GM19467 (cell line): ENCODE measurements around the gene RAB34.

Experiments
- ATAC-seq: cut with Tn5 transposase; IDR thresholded peaks from one replicate; pipeline ENCODE4 v1.9.1; 2021; ENCODE audit warnings: mild to moderate bottlenecking, moderate library complexity; ENCODE audit not compliant: unreplicated experiment

The RAB34 gene

DNA sequence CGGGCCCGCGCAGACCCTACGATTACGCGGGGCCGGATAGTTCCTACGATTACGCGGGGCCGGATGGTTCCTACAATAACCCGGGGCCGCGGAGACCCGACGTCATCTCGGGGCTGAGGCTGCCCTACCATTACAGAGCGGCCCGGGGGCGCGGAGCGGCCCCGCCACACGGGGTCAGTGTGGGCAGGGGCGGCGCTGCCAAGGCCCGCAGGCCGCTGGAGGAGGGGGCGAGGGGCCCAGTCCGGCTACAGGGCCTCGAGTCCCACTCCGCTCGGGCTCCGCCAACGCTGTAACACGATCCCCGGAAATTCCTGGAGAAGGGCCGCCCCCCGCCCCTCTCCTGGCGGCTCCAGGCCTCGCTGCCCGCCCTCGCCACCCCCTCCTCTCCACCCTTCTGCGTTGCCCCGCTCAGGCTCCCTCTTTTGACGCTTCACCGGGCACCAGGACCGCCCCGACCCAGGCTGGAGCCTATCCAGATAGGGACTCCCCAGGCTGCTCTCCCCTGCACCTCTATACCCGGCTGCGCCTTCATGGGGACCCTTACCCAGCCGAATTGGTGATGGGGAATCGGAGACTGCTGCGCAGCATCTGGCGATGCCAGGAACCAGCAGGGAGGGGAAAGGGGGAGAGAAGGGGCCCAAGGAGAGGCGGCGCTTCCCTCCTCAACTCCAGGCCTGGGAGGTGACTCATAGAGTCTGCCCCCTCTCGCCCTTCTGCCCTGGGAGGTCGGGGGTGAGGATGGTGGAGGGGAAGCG, at the start of gene RAB34:
Gene RAB34 (minus strand): TSS at position 291 of the 755 bp plus-strand sequence. CDS start 602 bp downstream, outside the sequence.
- no peak for ATAC-seq

DNA sequence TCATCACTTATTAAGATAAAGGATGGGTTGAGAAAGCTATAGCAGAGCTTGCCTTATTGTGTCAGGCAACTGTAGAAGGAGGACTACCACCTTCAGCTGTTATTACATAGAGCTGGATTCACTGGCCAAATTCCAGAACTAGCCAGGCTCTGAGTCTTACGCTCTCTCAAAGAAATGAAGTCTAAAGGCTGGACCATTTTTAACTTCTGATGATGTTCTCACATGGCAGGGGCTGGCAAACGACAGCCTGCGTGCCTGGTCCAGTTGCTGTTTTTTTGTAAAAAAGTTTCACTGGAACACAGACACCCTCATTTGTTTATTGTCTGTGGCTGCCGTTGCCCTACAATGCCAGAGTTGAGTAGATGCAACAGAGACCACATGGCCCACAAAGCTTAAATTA, 47.4 kb upstream of the RAB34 start:
- no peak for ATAC-seq

DNA sequence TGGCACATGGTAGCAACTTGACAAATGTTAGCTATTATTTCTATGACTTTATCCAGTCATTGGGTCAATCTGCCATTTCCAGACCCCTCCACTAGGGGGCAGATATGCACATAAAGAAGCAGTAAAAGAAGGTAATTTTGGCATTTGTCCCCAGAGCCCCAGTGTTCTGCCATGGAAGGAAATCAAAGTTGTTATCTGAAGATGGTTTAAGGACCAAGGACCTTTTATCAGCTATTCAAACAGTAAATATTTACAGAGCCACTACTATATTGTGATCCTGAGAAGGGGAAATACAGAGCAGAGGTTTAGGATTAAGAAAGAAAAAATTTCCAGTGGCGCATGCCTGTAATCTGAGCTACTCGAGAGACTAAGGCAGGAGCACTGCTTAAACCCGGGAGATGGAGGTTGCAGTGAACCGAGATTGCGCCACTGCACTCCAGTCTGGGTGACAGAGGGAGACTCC, 46.2 kb upstream of the RAB34 start:
- ATAC-seq, result no peak

- ATAC-seq, result peak; percentile 49
Observed at GRCh38 chr17:28763137-28763799, 45.6 kb upstream of the RAB34 start.

- ATAC-seq, result no peak
Observed at GRCh38 chr17:28760601-28761562, 43.2 kb upstream of the RAB34 start.

- ATAC-seq, result no peak
Observed at GRCh38 chr17:28759256-28759865, 41.7 kb upstream of the RAB34 start.

- ATAC-seq, result no peak
Observed at GRCh38 chr17:28758411-28759121, 40.9 kb upstream of the RAB34 start.

GRCh38 chr17:28756049-28756804, 38.6 kb upstream of the RAB34 start:
- no peak for ATAC-seq

- no peak for ATAC-seq
Observed at GRCh38 chr17:28755486-28755885, 37.8 kb upstream of the RAB34 start.

GRCh38 chr17:28751600-28752366, 34.1 kb upstream of the RAB34 start:
- ATAC-seq, result no peak

GRCh38 chr17:28750178-28751047, 32.7 kb upstream of the RAB34 start:
- peak; percentile 58 for ATAC-seq

DNA sequence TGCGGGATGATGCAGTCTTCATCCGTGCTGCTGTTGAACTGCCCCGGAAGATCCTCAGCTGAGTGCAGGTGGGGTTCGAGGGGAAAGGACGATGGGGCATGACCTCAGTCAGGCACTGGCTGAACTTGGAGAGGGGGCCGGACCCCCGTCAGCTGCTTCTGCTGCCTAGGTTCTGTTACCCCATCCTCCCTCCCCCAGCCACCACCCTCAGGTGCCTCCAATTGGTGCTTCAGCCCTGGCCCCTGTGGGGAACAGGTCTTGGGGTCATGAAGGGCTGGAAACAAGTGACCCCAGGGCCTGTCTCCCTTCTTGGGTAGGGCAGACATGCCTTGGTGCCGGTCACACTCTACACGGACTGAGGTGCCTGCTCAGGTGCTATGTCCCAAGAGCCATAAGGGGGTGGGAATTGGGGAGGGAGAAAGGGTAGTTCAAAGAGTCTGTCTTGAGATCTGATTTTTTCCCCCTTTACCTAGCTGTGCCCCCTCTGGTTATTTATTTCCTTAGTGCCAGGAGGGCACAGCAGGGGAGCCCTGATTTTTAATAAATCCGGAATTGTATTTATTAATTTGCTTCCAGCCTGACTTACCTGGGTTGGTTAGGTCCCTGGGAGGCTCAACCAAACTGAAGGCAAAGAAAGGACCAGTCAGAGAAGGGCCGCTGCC, 32.0 kb upstream of the RAB34 start:
- ATAC-seq, result no peak

- ATAC-seq, result no peak
Observed at GRCh38 chr17:28748852-28749515, 31.3 kb upstream of the RAB34 start.

DNA sequence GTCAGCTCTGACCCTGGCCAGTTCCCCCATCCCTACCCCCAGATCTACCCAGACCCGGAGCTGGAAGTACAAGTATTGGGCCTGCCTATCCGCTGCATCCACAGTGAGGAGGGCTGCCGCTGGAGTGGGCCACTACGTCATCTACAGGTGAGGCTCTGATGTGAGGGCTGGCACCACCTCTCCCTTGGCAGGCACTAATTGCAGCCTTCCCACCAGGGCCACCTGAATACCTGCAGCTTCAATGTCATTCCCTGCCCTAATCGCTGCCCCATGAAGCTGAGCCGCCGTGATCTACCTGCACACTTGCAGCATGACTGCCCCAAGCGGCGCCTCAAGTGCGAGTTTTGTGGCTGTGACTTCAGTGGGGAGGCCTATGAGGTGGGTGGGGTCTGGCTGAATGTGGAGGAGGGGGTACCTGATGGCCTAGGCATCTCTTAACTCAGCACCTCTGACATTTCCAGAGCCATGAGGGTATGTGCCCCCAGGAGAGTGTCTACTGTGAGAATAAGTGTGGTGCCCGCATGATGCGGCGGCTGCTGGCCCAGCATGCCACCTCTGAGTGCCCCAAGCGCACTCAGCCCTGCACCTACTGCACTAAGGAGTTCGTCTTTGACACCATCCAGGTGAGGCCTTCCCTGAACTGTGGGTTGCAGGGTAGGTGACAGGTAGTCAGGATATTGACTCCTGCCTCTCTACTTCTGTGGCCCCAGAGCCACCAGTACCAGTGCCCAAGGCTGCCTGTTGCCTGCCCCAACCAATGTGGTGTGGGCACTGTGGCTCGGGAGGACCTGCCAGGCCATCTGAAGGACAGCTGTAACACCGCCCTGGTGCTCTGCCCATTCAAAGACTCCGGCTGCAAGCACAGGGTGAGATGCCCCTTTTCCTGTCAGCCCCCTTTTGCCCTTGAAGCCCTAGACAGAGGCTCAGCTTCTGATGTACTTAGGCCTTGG, 30.4 kb upstream of the RAB34 start:
- ATAC-seq, result no peak

- ATAC-seq, result no peak
Observed at GRCh38 chr17:28747051-28747691, 29.5 kb upstream of the RAB34 start.
